SK-N-SH (cell line): ENCODE data around the gene RHOH.

Experiments
- CHD2 ChIP-seq: fragments of 150-350 bp; IDR thresholded peaks from 2 replicates; pipeline ENCODE4 v1.6.1; 2018; ENCODE audit warnings: low read length; ENCODE audit not compliant: partially characterized antibody
- CTCF ChIP-seq: fragments of 200-600 bp; sonication (generic); IDR thresholded peaks from 2 replicates; pipeline ENCODE4 v1.6.1; 2017; ENCODE audit warnings: antibody characterized with exemption, mild to moderate bottlenecking, moderate library complexity
- GATA2 ChIP-seq: sonication (generic); formaldehyde crosslinking; IDR thresholded peaks from 2 replicates; pipeline ENCODE4 v1.5.0; 2020; ENCODE audit warnings: mild to moderate bottlenecking, missing genetic modification reagents
- JUND ChIP-seq: IDR thresholded peaks from 2 replicates; pipeline ENCODE4 v1.4.0; 2012
- MXI1 ChIP-seq: IDR thresholded peaks from 2 replicates; pipeline ENCODE4 v1.6.1; 2012; ENCODE audit warnings: mild to moderate bottlenecking, low read depth, low read length, improper control_type of control experiment
- POLR2AphosphoS5 ChIP-seq: IDR thresholded peaks from 2 replicates; pipeline ENCODE4 v1.6.1; 2012; ENCODE audit warnings: low read depth, low read length
- TAF1 ChIP-seq: IDR thresholded peaks from 2 replicates; pipeline ENCODE4 v1.6.1; 2012; ENCODE audit warnings: low read depth, mild to moderate bottlenecking, low read length, moderate library complexity, borderline replicate concordance
- TCF12 ChIP-seq: IDR thresholded peaks from 2 replicates; pipeline ENCODE4 v1.4.0; 2012
- TEAD4 ChIP-seq: IDR thresholded peaks from 2 replicates; pipeline ENCODE4 v1.4.0; 2012; ENCODE audit warnings: mild to moderate bottlenecking, borderline replicate concordance; ENCODE audit not compliant: insufficient read depth

GRCh38 chr4:40295572-40295971, 98.7 kb downstream of the RHOH start:
- TF ChIP-seq CTCF, result no peak
- TF ChIP-seq POLR2AphosphoS5, result no peak
- TF ChIP-seq TEAD4, result no peak
- no peak for TF ChIP-seq CHD2
- no peak for TF ChIP-seq MXI1
- no peak for TF ChIP-seq JUND
- TF ChIP-seq TCF12, result no peak
- no peak for TF ChIP-seq TAF1
- no peak for TF ChIP-seq GATA2 (CRISPR knock-in tag)
